Stomach (tissue), 9 donors: Measurements from ENCODE around the gene HNRNPK. TPM values are rescaled to one million over a fixed set of nuclear protein-coding genes. Genes with fewer than 3 reads are reported as not detected.
A peak's percentile ranks its signal among the peaks of the same experiment; 100 is the strongest.

ENCODE experiments used
- DNase-seq, 2 donors: peaks; one replicate each; pipeline versions ENCODE4 v3.0.0 to v3.0.0-alpha.2; 2013 to 2019
- H3K27ac ChIP-seq, 5 donors: fragments of 200-600 bp in 4 of 5; sonication (generic) in 4 of 5; one replicate each; pipeline ENCODE4 v1.5.1; 2013 to 2019; ENCODE audit warnings: mild to moderate bottlenecking in 1 of 5, moderate library complexity in 1 of 5
- H3K27me3 ChIP-seq, 3 donors: fragments of 200-600 bp; sonication (generic); one replicate each; pipeline ENCODE4 v1.5.1; 2017 to 2019; ENCODE audit warnings: mixed run types in 1 of 3
- H3K36me3 ChIP-seq, 4 donors: fragments of 200-600 bp; sonication (generic); 1 replicate in 3 of 4; 2 replicates in 1 of 4; pipeline ENCODE4 v1.5.1; 2016 to 2019
- H3K4me1 ChIP-seq, 4 donors: fragments of 200-600 bp; sonication (generic); one replicate each; pipeline ENCODE4 v1.5.1; 2016 to 2019
- H3K4me3 ChIP-seq, 4 donors: fragments of 200-600 bp; sonication (generic) in 3 of 4; one replicate each; pipeline ENCODE4 v1.5.1; 2016 to 2019; ENCODE audit warnings: mild to moderate bottlenecking in 1 of 4
- H3K9me3 ChIP-seq, 4 donors: fragments of 200-600 bp; sonication (generic); one replicate each; pipeline ENCODE4 v1.5.1; 2016 to 2019
- EP300 ChIP-seq: sonication (generic); formaldehyde crosslinking; IDR thresholded peaks from one replicate; pipeline ENCODE4 v1.6.1; 2017; ENCODE audit warnings: antibody characterized with exemption
- POLR2A ChIP-seq, 4 donors: fragments of 450-650 bp; IDR thresholded peaks; one replicate each; pipeline ENCODE4 v1.6.1; 2016; ENCODE audit warnings: antibody characterized with exemption in 4 of 4, control low read depth in 2 of 4, mild to moderate bottlenecking in 1 of 4, moderate library complexity in 1 of 4
- POLR2AphosphoS5 ChIP-seq, 3 donors: sonication (generic); formaldehyde crosslinking; IDR thresholded peaks; one replicate each; pipeline ENCODE4 v1.6.1; 2016; ENCODE audit warnings: antibody characterized with exemption in 3 of 3
- WGBS, 5 donors: extraction: QIAGEN DNeasy Blood & Tissue Kit in 3 of 5; methylation state at CpG; one replicate each; pipeline versions ENCODE4 v1.1.5 to v1.1.7; 2013 to 2018; 5-methylcytosine and 5-hydroxymethylcytosine counted together
- intact Hi-C: fragments of 100-400 bp; cut with DNase I; formaldehyde crosslinking; loops from one replicate; pipeline ENCODE4 v1.15.1; 2023; ENCODE audit warnings: low total_unique reads
- polyA plus RNA-seq, 3 donors: library from polyadenylated mRNA; stranded (reverse); fragments of 200-250 nt; gene quantifications; one replicate each; pipeline ENCODE4 v1.2.3, GENCODE V29; 2013
- total RNA-seq, 5 donors: library from RNA; depleted of rRNA; stranded (reverse); fragments of >200 nt; gene quantifications; one replicate each; pipeline versions ENCODE4 v1.1.0 to v1.2.3, GENCODE V29; 2014 to 2016
- TF ChIP-seq, protein P1 (sequence below), 7 experiments: fragments of 450-650 bp in 4 of 7; fragments of 200-600 bp in 3 of 7; sonication (generic) in 3 of 7; IDR thresholded peaks; one replicate each; pipeline ENCODE4 v1.5.1; 2016 to 2019; ENCODE audit warnings: antibody characterized with exemption in 7 of 7, control low read depth in 2 of 7, mild to moderate bottlenecking in 1 of 7
- donor health status: healthy with polysubstance abuse.
- donor health status: Bipolar disorder and iron deficiency.
- donor health status: healthy.

The HNRNPK gene
- total and polyA plus RNA-seq, 8 donors, result 164 to 835 (median 257) TPM

DNA sequence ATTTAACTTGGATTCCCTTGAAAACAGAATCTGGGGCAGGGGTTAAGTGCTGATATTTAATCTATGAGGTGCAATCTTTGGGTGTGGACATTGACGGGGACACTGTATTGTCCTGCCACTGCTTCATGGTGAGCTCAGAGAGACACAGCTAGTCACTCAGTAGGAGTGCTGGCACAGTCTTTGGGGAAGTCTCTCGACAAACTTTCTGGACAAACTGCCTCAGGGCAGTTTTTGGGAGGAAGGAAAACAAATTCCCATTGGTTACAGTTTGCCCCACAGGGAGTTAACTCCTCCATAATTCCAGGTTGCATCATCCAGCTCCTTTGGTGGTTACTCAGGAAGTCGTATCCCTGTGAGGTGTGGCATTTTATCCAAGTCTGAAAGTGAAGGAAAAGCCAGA lies 17.9 kb downstream of the HNRNPK start:
- no peak for DNase-seq
- peaks cover 0 to 14% (median 13%) of the 10 kb centered on the region in 4 donors for H3K36me3 ChIP-seq
- no peak overlapping the region for H3K4me3 ChIP-seq
- peak overlapping the region in 1 of 5 donors; percentile 9 for H3K27ac ChIP-seq
- no peaks in the 10 kb centered on the region for H3K9me3 ChIP-seq
- H3K4me1 ChIP-seq, result peaks cover 0 to 24% (median 12%) of the 10 kb centered on the region in 4 donors
- TF ChIP-seq POLR2A (IDR thresholded peaks at IDR 0.05) (no peak), POLR2AphosphoS5 (IDR thresholded peaks at IDR 0.05) (no peak), EP300 (no peak)
- TF ChIP-seq, protein P1, sequence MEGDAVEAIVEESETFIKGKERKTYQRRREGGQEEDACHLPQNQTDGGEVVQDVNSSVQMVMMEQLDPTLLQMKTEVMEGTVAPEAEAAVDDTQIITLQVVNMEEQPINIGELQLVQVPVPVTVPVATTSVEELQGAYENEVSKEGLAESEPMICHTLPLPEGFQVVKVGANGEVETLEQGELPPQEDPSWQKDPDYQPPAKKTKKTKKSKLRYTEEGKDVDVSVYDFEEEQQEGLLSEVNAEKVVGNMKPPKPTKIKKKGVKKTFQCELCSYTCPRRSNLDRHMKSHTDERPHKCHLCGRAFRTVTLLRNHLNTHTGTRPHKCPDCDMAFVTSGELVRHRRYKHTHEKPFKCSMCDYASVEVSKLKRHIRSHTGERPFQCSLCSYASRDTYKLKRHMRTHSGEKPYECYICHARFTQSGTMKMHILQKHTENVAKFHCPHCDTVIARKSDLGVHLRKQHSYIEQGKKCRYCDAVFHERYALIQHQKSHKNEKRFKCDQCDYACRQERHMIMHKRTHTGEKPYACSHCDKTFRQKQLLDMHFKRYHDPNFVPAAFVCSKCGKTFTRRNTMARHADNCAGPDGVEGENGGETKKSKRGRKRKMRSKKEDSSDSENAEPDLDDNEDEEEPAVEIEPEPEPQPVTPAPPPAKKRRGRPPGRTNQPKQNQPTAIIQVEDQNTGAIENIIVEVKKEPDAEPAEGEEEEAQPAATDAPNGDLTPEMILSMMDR (IDR thresholded peaks at IDR 0.05), result no peak
- no peaks in the 10 kb centered on the region for H3K27me3 ChIP-seq
- intact Hi-C loops, result no loop called here
- 28 to 58% (median 38%) methylated on average over 3 of the region's 3 CpGs for WGBS, 5 donors

DNA sequence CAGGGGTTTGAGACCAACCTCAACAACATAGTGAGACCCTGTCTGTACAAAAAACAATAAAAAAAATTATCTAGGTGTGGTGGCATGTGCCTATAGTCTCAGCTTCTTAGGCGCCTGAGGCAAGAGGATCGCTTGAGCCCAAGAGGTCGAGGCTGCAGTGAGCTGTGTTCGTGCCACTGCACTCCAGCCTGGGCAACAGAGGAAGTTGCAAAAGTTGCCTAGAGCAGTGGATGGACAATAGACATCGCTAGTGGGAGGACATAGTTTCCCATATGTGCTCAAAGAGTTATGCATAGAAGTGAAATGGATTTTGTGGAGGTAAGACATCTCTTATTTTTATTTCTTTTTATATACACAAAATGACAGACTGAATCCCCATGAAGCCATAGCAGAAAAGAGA lies 19.0 kb downstream of the HNRNPK start:
- Histone ChIP-seq H3K9me3 (no peaks in the 10 kb centered on the region), H3K27ac (no peak overlapping the region), H3K36me3 (peaks cover 0 to 3% (median 1%) of the 10 kb centered on the region in 4 donors), H3K4me3 (no peak overlapping the region), H3K27me3 (no peaks in the 10 kb centered on the region), H3K4me1 (peaks cover 5 to 23% (median 15%) of the 10 kb centered on the region in 4 donors)
- DNase-seq, result no peak
- TF ChIP-seq POLR2A (IDR thresholded peaks at IDR 0.05) (no peak), EP300 (no peak), POLR2AphosphoS5 (IDR thresholded peaks at IDR 0.05) (no peak)
- TF ChIP-seq, protein P1 (IDR thresholded peaks at IDR 0.05), result no peak
- 78 to 95% (median 89%) methylated on average over 5 of the region's 5 CpGs for WGBS, 5 donors
- intact Hi-C loops, result no loop called here

DNA sequence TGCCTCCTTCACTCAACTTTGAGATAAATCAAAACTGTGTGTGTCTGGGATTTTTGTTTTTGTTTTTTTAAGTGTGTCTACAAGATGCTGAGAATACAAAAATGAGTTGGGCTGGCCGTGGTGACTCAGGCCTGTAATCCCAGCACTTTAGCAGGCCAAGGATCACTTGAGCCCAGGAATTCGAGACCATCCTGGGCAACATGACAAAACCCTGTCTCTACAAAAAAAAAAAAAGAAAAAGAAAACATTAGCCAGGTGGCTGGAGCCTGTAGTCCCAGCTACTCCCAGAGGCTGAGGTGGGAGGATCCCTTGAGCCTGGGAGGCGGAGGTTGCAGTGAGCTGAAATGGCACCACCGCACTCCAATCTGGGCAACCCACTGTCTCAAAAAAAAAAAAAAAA lies 21.0 kb downstream of the HNRNPK start:
- TF ChIP-seq, protein P1 (IDR thresholded peaks at IDR 0.05), result no peak
- TF ChIP-seq EP300 (no peak), POLR2A (IDR thresholded peaks at IDR 0.05) (no peak), POLR2AphosphoS5 (IDR thresholded peaks at IDR 0.05) (no peak)
- Histone ChIP-seq H3K4me1 (peaks cover 13 to 29% (median 23%) of the 10 kb centered on the region in 4 donors), H3K36me3 (peaks cover 0 to 6% (median 3%) of the 10 kb centered on the region in 4 donors), H3K4me3 (no peak overlapping the region), H3K27ac (peak overlapping the region in 1 of 5 donors; percentile 18), H3K9me3 (no peaks in the 10 kb centered on the region), H3K27me3 (no peaks in the 10 kb centered on the region)
- 58 to 80% (median 71%) methylated on average over 4 of the region's 4 CpGs for WGBS, 5 donors
- intact Hi-C loops, result no loop called here
- no peak for DNase-seq

DNA sequence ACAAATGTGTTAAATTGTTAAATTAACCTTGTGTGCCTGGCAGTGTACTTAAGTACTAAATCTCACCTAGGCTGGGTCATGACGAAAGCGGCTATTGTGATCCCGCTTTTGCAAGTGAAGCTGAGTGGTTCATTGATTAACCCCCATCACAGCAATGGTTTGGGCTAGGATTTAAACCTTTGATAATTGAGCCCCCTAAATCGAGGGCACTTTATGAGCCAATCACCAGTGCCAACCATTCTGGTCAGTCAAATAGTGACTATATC lies 22.8 kb downstream of the HNRNPK start:
- Histone ChIP-seq H3K4me3 (peak overlapping the region; percentile 61 to 76 (median 65)), H3K27me3 (no peaks in the 10 kb centered on the region), H3K9me3 (no peaks in the 10 kb centered on the region), H3K36me3 (peaks cover 0 to 25% (median 21%) of the 10 kb centered on the region in 4 donors), H3K27ac (peak overlapping the region; percentile 87 to 93 (median 92)), H3K4me1 (peaks cover 13 to 29% (median 22%) of the 10 kb centered on the region in 4 donors)
- TF ChIP-seq EP300 (no peak), POLR2A (IDR thresholded peaks at IDR 0.05) (no peak), POLR2AphosphoS5 (IDR thresholded peaks at IDR 0.05) (no peak)
- TF ChIP-seq, protein P1 (IDR thresholded peaks at IDR 0.05), result no peak
- no peak for DNase-seq
- intact Hi-C loops, result no loop called here
- WGBS, 5 donors, result 32 to 58% (median 42%) methylated on average over 4 of the region's 4 CpGs
